Left colon (tissue), 2 donors: ENCODE results near the gene NRXN3. TPM values are rescaled to one million over a fixed set of nuclear protein-coding genes. Genes with fewer than 3 reads are reported as not detected.

ENCODE experiments used
- ATAC-seq: fragments of 200-7000 bp; cut with Tn5 transposase; one replicate; pipeline ENCODE4 v1.9.1; 2020; ENCODE audit warnings: mild to moderate bottlenecking, moderate library complexity
- DNase-seq, 2 donors: peaks; one replicate each; pipeline ENCODE4 v3.0.0-alpha.2; 2020
- intact Hi-C, 2 donors: fragments of 100-400 bp; cut with DNase I in 1 of 2; cut with micrococcal nuclease in 1 of 2; formaldehyde crosslinking; loops; one replicate each; pipeline versions ENCODE4 v1.11.2 to v1.14.0; 2022; cut with DNase I, micrococcal nuclease
- total RNA-seq, 2 donors: library from RNA; stranded (reverse); fragmentation: NEBNext Ultra II Directional; extraction: Animal tissue kit (Norgen Biotek cat#: 25700); gene quantifications; one replicate each; pipeline ENCODE4 v1.2.1, GENCODE V29; 2021
- donor health status: DM: no; HTN: no; CAD: no.
- donor health status: DM: yes; HTN: yes; CAD: no.

The NRXN3 gene
- total RNA-seq, 2 donors from 2014 or later = 1.8 to 5.6 TPM

- no peak for DNase-seq
- ATAC-seq = no peak
- intact Hi-C loops = no loop called here
These were observed 137.5 kb downstream of the NRXN3 start for GRCh38 chr14:78307671-78308070.

- ATAC-seq (no peak), DNase-seq (no peak)
- intact Hi-C loops = no loop called here
These were observed 137.9 kb downstream of the NRXN3 start for GRCh38 chr14:78308079-78308478.

- intact Hi-C loops = no loop called here
- DNase-seq (no peak), ATAC-seq (no peak)
These were observed 140.1 kb downstream of the NRXN3 start for GRCh38 chr14:78310272-78310671.

GRCh38 chr14:78313499-78313898 is 143.3 kb downstream of the NRXN3 start:
- DNase-seq = no peak
- intact Hi-C loops = no loop called here
- no peak for ATAC-seq

- intact Hi-C loops = no loop called here
- DNase-seq (no peak), ATAC-seq (no peak)
These were observed 144.3 kb downstream of the NRXN3 start for GRCh38 chr14:78314484-78314883.

GRCh38 chr14:78316052-78316451 is 145.9 kb downstream of the NRXN3 start:
- DNase-seq (no peak), ATAC-seq (no peak)
- intact Hi-C loops = no loop called here

GRCh38 chr14:78316786-78317185 is 146.6 kb downstream of the NRXN3 start:
- no peak for ATAC-seq
- intact Hi-C loops = no loop called here
- no peak for DNase-seq

- ATAC-seq = no peak
- intact Hi-C loops = no loop called here
- no peak for DNase-seq
These were observed 149.2 kb downstream of the NRXN3 start for GRCh38 chr14:78319406-78319805.

- ATAC-seq = no peak
- intact Hi-C loops = no loop called here
- DNase-seq = no peak
These were observed 149.9 kb downstream of the NRXN3 start for GRCh38 chr14:78319887-78320635.

- no peak for ATAC-seq
- DNase-seq = no peak
- intact Hi-C loops = no loop called here
These were observed 154.2 kb downstream of the NRXN3 start for GRCh38 chr14:78324353-78324752.

- DNase-seq (no peak), ATAC-seq (no peak)
- intact Hi-C loops = no loop called here
These were observed 155.7 kb downstream of the NRXN3 start for GRCh38 chr14:78325911-78326310.

- DNase-seq = no peak
- no peak for ATAC-seq
- intact Hi-C loops = no loop called here
These were observed 157.5 kb downstream of the NRXN3 start for GRCh38 chr14:78327426-78328221.

- DNase-seq (no peak), ATAC-seq (no peak)
- intact Hi-C loops = no loop called here
These were observed 159.2 kb downstream of the NRXN3 start for GRCh38 chr14:78329371-78329770.

GRCh38 chr14:78335531-78335930 is 165.4 kb downstream of the NRXN3 start:
- DNase-seq = no peak
- intact Hi-C loops = no loop called here
- ATAC-seq = no peak

- ATAC-seq (no peak), DNase-seq (no peak)
- intact Hi-C loops = no loop called here
These were observed 170.1 kb downstream of the NRXN3 start for GRCh38 chr14:78340250-78340649.

- ATAC-seq (peak; percentile 27), DNase-seq (no peak)
- intact Hi-C loops = no loop called here
These were observed 171.7 kb downstream of the NRXN3 start for GRCh38 chr14:78341827-78342389.

- ATAC-seq = no peak
- DNase-seq = no peak
- intact Hi-C loops = no loop called here
These were observed 172.7 kb downstream of the NRXN3 start for GRCh38 chr14:78342879-78343278.

- intact Hi-C loops = no loop called here
- DNase-seq (no peak), ATAC-seq (no peak)
These were observed 174.1 kb downstream of the NRXN3 start for GRCh38 chr14:78344290-78344689.

GRCh38 chr14:78345131-78345744 is 175.1 kb downstream of the NRXN3 start:
- DNase-seq (no peak), ATAC-seq (no peak)
- intact Hi-C loops = no loop called here

GRCh38 chr14:78346747-78347146 is 176.6 kb downstream of the NRXN3 start:
- DNase-seq = no peak
- intact Hi-C loops = no loop called here

More at GRCh38 chr14:78346747-78347146, 176.6 kb downstream of the NRXN3 start:
- ATAC-seq = peak; percentile 20
